C4-2B (cell line): ENCODE results near the gene COL2A1.

Source experiments
- H3K27ac ChIP-seq: fragments of 450-650 bp; 2 replicates; pipeline ENCODE4 v1.5.1; 2017
- ZFX ChIP-seq: fragments of 450-650 bp; IDR thresholded peaks from 2 replicates; pipeline ENCODE4 v1.6.1; 2017
- TF ChIP-seq, protein P1 (sequence below): fragments of 450-650 bp; conservative IDR thresholded peaks from 2 replicates; pipeline ENCODE4 v1.5.1; 2017; ENCODE audit warnings: mild to moderate bottlenecking

COL2A1 gene

DNA sequence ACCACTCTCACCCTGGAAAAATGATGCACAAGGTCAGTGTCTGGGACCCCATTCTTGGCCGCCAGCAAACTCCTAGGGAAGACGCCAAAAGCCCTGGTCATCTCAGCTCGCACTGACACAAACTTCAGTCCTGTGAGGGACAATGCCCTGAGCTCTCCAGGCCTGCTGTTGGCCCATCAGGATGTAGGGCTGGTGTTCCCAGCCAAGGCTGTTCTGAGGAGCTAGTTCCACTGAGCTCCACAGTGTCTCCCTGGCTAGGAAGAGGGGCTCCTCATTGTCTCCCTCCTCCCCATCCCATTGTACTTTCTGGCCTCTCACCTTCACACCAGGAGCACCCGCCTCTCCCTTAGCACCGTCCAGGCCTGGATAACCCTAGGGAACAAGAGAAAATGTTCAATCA, 10.8 kb downstream of the COL2A1 start:
- TF ChIP-seq, protein P1, sequence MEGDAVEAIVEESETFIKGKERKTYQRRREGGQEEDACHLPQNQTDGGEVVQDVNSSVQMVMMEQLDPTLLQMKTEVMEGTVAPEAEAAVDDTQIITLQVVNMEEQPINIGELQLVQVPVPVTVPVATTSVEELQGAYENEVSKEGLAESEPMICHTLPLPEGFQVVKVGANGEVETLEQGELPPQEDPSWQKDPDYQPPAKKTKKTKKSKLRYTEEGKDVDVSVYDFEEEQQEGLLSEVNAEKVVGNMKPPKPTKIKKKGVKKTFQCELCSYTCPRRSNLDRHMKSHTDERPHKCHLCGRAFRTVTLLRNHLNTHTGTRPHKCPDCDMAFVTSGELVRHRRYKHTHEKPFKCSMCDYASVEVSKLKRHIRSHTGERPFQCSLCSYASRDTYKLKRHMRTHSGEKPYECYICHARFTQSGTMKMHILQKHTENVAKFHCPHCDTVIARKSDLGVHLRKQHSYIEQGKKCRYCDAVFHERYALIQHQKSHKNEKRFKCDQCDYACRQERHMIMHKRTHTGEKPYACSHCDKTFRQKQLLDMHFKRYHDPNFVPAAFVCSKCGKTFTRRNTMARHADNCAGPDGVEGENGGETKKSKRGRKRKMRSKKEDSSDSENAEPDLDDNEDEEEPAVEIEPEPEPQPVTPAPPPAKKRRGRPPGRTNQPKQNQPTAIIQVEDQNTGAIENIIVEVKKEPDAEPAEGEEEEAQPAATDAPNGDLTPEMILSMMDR, result no peak
- no peak for TF ChIP-seq ZFX
- H3K27ac ChIP-seq, result no peak overlapping the region

DNA sequence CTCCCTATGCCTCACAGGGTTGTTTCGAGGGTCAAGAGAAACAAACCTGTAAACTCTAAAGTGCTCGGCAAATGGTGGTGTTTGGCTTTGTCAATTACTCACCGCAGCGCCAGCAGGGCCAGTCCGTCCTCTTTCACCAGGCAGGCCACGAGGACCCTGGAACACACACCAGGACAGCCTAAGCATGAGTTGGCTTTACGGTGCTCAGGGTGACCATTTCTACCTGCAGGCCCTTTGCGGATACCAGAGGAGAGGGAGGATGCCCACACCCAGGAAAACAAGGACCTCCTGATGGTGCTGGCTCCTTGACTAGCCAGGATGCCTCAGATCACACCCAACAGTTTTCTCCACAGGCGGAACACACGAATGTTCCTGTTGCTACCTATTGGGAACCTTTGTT, 11.5 kb downstream of the COL2A1 start:
- H3K27ac ChIP-seq, result no peak overlapping the region
- no peak for TF ChIP-seq ZFX
- TF ChIP-seq, protein P1, result no peak

DNA sequence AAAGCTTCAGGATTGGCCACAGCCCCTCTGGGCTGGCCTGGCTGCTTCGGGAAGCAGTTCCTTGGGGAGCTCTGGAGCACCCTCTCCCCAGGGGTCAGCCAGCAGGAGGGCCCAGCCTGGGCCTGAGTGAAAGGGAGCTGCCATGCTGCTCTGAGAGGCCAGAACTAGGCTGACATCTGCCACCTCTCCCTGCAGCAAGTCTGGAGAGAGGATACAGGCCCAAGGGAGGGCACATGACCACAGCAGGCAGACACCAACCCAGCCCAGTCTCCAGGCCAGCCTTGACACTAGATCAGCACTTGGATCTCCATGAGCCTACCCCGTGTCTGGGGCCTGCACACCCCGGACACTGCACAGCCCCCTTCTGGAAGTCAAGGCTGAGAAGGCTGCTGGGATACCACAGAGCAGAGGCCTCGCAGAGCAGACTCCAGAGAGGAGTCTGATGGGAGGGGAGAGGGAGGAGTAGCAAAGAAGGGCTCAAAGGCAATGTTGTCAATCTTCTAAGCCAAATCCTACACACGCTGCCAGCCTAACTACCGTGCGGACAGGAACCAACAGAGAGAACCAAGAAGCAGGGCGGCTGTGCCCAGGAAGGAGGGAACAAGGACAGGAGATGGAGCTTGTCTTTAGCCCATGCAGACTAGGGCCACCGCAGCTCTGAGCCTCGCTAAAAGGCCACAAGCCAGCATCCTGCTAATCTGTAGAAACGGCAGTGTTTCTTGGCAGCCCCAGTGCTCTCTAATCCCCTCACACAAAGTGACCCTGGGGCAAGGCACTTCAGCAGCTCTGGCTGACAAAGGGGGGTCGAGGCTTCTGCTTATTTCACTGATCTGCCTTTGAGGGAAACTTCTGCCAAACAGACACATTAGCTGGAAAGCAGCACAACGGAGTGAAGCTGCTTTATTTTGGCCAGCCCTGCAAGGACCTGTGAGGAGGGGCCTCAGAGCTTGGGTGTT, 12.9 kb downstream of the COL2A1 start:
- TF ChIP-seq, protein P1, result no peak
- TF ChIP-seq ZFX, result no peak
- H3K27ac ChIP-seq, result no peak overlapping the region

DNA sequence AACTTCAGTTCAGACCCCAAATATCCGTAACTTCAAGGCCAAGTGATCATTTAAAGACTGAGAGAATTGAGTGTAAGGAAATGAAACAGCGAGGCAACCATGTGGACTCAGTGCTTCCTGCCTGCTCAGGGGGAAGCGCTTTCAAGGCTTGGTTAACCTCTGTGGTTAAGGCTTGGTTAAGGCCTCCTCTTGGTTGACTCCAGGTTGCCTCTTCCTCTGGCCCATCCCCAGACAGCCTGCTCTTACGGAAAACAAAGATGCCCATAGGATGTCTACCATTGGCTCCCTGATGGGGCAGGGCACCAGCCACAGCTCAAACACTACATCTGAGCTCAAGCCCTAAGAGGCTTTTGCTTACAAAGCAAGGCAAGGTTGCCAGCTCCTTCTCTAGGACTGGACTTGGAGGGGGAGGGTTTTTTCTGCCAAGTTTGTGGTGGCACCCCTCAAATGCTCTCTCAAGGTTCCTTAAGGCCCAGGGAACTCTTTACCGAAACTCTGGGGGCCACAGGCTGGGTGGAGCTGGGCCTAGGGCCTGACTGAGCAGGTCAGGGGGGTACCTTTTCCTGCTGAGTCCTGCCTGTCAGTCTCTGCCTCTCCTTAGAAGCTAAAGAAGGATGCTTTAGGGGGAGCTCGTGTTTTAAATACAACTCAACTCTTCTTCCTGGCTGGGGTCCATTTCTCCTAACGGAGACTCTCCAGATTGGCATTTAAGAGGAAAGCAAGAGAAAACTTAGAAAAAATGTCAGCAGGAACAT, 13.7 kb downstream of the COL2A1 start:
- H3K27ac ChIP-seq, result no peak overlapping the region
- TF ChIP-seq, protein P1, result no peak
- TF ChIP-seq ZFX, result no peak

DNA sequence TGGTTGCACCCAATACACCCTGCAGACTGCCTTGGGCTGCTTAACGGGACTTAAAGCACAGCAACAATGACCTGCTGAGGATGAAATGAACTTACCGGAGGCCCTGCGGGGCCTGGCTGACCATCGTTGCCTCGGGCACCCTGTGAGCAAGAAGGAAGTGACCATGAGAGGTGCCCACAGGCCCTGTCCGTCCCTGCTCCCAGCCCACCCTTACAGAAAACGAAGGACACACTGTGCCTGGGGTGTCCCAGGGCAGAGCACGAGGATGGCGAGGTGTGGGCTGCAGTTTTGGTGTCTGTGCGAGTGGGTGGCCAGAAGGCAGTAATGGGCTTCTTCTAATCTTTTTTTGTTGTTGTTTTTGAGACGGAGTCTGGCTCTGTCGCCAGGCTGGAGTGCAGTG, 14.6 kb downstream of the COL2A1 start:
- no peak overlapping the region for H3K27ac ChIP-seq
- no peak for TF ChIP-seq ZFX
- TF ChIP-seq, protein P1, result no peak

DNA sequence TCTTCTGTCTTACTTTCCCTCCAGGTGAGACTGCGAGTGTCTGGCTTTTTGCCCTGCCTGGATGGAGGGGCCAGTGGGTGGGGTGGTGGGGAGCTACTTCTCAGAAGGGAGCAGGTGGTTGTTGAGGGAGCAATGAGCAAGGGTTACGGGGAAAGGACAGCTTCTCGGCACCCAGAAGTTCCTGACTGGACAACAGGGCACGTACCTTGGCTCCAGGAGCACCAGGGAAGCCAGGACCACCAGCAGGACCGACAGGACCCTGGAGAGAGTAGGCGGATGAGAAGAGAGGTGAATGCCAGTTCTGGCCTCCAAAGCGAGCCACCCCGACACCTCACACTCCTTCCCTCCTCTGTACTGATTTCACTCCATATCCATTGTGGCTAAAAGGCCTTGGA, 15.3 kb downstream of the COL2A1 start:
- no peak for TF ChIP-seq ZFX
- TF ChIP-seq, protein P1, result no peak

More for the DNA sequence above, 15.3 kb downstream of the COL2A1 start:
- no peak overlapping the region for H3K27ac ChIP-seq
